B cell (primary cell): Measurements from ENCODE around the gene ADCY1. TPM values are rescaled to one million over a fixed set of nuclear protein-coding genes. Genes with fewer than 3 reads are reported as not detected.

Experiments used
- ATAC-seq: fragments of 200-7000 bp; cut with Tn5 transposase; one replicate; pipeline ENCODE4 v1.10.0; 2021; ENCODE audit warnings: low read depth, mild to moderate bottlenecking, moderate number of reproducible peaks, moderate library complexity
- CTCF ChIA-PET: fragments of 350-600 bp; sonication (Branson Sonifier 250); formaldehyde crosslinking; loops from one replicate; lab custom pipeline; 2021; ENCODE audit warnings: antibody characterized with exemption, inconsistent platforms; lab: Charles Lee
- POLR2A ChIA-PET: fragments of 350-600 bp; sonication (Branson Sonifier 250); formaldehyde crosslinking; loops from one replicate; lab custom pipeline; 2021; ENCODE audit warnings: antibody characterized with exemption; lab: Charles Lee
- DNase-seq: peaks from one replicate; pipeline ENCODE4 v3.0.0; 2013
- H2AFZ ChIP-seq: 2 replicates; pipeline ENCODE4 v1.6.1; 2012; ENCODE audit warnings: mild to moderate bottlenecking, low read depth, low read length; ENCODE audit not compliant: insufficient read depth, poor library complexity, severe bottlenecking
- H3K27ac ChIP-seq, 2 donors: 1 replicate in 1 of 2; 2 replicates in 1 of 2; pipeline ENCODE4 v1.5.1; 2012 to 2013; ENCODE audit warnings: low read length in 2 of 2, mild to moderate bottlenecking in 2 of 2, moderate library complexity in 1 of 2
- H3K27me3 ChIP-seq, 4 experiments: fragments of 200-600 bp in 1 of 4; sonication (generic) in 1 of 4; replicated peaks in 1 of 4; 1 replicate in 2 of 4; 2 replicates in 2 of 4; pipeline versions ENCODE4 v1.6.1 to v1.7.0; 2013 to 2016; ENCODE audit warnings: low read length in 3 of 4, mild to moderate bottlenecking in 2 of 4, mixed read lengths in 1 of 4, moderate library complexity in 1 of 4; ENCODE audit not compliant: insufficient read depth in 4 of 4, control insufficient read depth in 3 of 4; ENCODE audit errors: control extremely low read depth in 1 of 4
- H3K36me3 ChIP-seq, 2 experiments: replicated peaks in 1 of 2; 1 replicate in 1 of 2; 2 replicates in 1 of 2; pipeline versions ENCODE4 v1.6.1 to v1.7.1; 2013; ENCODE audit warnings: low read length in 1 of 2; ENCODE audit not compliant: insufficient read depth in 2 of 2, control insufficient read depth in 1 of 2; ENCODE audit errors: control extremely low read depth in 1 of 2, extremely low read depth in 1 of 2
- H3K4me1 ChIP-seq, 2 donors: fragments of 200-600 bp in 1 of 2; sonication (generic) in 1 of 2; 1 replicate in 1 of 2; 2 replicates in 1 of 2; pipeline versions ENCODE4 v1.5.1 to v1.6.1; 2013 to 2017; ENCODE audit warnings: low read length in 2 of 2; ENCODE audit not compliant: control insufficient read depth in 2 of 2, insufficient read depth in 2 of 2
- H3K4me2 ChIP-seq: replicated peaks from 2 replicates; pipeline ENCODE3; 2012; ENCODE audit warnings: mild to moderate bottlenecking, low read depth, low read length; ENCODE audit not compliant: poor library complexity, severe bottlenecking
- H3K4me3 ChIP-seq, 5 experiments: fragments of 200-600 bp in 1 of 5; sonication (generic) in 1 of 5; 1 replicate in 3 of 5; 2 replicates in 2 of 5; pipeline versions ENCODE4 v1.5.1 to v1.7.0; 2011 to 2016; ENCODE audit warnings: low read length in 4 of 5, mild to moderate bottlenecking in 4 of 5, low read depth in 2 of 5, control low read depth in 1 of 5, moderate library complexity in 1 of 5; ENCODE audit not compliant: insufficient read depth in 1 of 5; ENCODE audit errors: control extremely low read depth in 1 of 5, extremely low read depth in 1 of 5
- H3K79me2 ChIP-seq: fragments of 200-600 bp; sonication (generic); one replicate; pipeline ENCODE4 v1.6.0; 2016; ENCODE audit warnings: low read length; ENCODE audit not compliant: control insufficient read depth, insufficient read depth
- H3K9ac ChIP-seq: fragments of 200-600 bp; sonication (generic); 2 replicates; pipeline ENCODE4 v1.6.1; 2017; ENCODE audit warnings: mild to moderate bottlenecking, low read length, moderate library complexity
- H3K9me3 ChIP-seq, 3 donors: one replicate each; pipeline versions ENCODE4 v1.6.1 to v1.7.1; 2013; ENCODE audit warnings: low read length in 2 of 3; ENCODE audit not compliant: control insufficient read depth in 2 of 3, insufficient read depth in 1 of 3; ENCODE audit errors: control extremely low read depth in 1 of 3
- H4K20me1 ChIP-seq: 2 replicates; pipeline ENCODE4 v1.6.0; 2012; ENCODE audit warnings: mild to moderate bottlenecking, low read length; ENCODE audit not compliant: insufficient read depth, control insufficient read depth, poor library complexity, severe bottlenecking
- H3K27ac Mint-ChIP-seq: one replicate; pipeline ENCODE4 v1.8.0; 2021; ENCODE audit warnings: mixed read lengths
- H3K27me3 Mint-ChIP-seq: one replicate; pipeline ENCODE4 v1.8.0; 2021; ENCODE audit warnings: mixed read lengths
- H3K4me1 Mint-ChIP-seq: one replicate; pipeline ENCODE4 v1.8.0; 2021; ENCODE audit warnings: mixed read lengths
- H3K4me3 Mint-ChIP-seq: one replicate; pipeline ENCODE4 v1.8.0; 2021; ENCODE audit warnings: mixed read lengths
- H3K9me3 Mint-ChIP-seq: one replicate; pipeline ENCODE4 v1.8.0; 2022; ENCODE audit warnings: mixed read lengths; ENCODE audit not compliant: insufficient read depth
- EZH2 ChIP-seq: IDR thresholded peaks from 2 replicates; pipeline ENCODE4 v1.6.1; 2012; ENCODE audit warnings: borderline replicate concordance, low read depth, mild to moderate bottlenecking, moderate library complexity, low read length; ENCODE audit not compliant: insufficient read depth, poor library complexity, severe bottlenecking
- WGBS: methylation state at CpG from one replicate; pipeline ENCODE4 v1.1.5; 2013; ENCODE audit warnings: missing lambda C conversion rate; ENCODE audit not compliant: insufficient coverage; 5-methylcytosine and 5-hydroxymethylcytosine counted together
- intact Hi-C: fragments of 100-400 bp; cut with micrococcal nuclease; formaldehyde crosslinking; loops from one replicate; pipeline ENCODE4 v1.10.0; 2022
- polyA plus RNA-seq: library from polyadenylated mRNA; depleted of rRNA; stranded (reverse); fragments of >200 nt; gene quantifications from 2 replicates; pipeline ENCODE4 v1.2.3, GENCODE V29; 2012
- total RNA-seq, 2 donors: library from RNA; stranded (reverse); fragments of 120-200 nt in 1 of 2; gene quantifications; 1 replicate in 1 of 2; 2 replicates in 1 of 2; pipeline versions ENCODE4 v1.2.3 to v1.2.4, GENCODE V29; 2013 to 2022
- TF ChIP-seq, protein P1 (sequence below): fragments of 200-600 bp; IDR thresholded peaks from one replicate; pipeline ENCODE4 v1.8.0; 2022; ENCODE audit warnings: antibody characterized with exemption, mild to moderate bottlenecking

The ADCY1 gene
- total and polyA plus RNA-seq, 2 donors (not counting 1 experiment from before 2014, with no cell fraction given) = 0.05 to 0.12 TPM

GRCh38 chr7:45626441-45627430 is 52.6 kb downstream of the ADCY1 start:
- no peak for DNase-seq
- CTCF ChIA-PET = no interaction called here

More at GRCh38 chr7:45626441-45627430, 52.6 kb downstream of the ADCY1 start:
- no peak overlapping the region for H2AFZ ChIP-seq
- Mint-ChIP-seq H3K27ac (no peak overlapping the region), H3K9me3 (no peaks in the 10 kb centered on the region), H3K27me3 (no peaks in the 10 kb centered on the region), H3K4me3 (no peak overlapping the region), H3K4me1 (no peaks in the 10 kb centered on the region)
- H3K4me1 ChIP-seq = no peaks in the 10 kb centered on the region
- no peaks in the 10 kb centered on the region for H4K20me1 ChIP-seq
- no peaks in the 10 kb centered on the region for H3K36me3 ChIP-seq
- no peak overlapping the region for H3K27ac ChIP-seq
- H3K4me2 ChIP-seq = no peak overlapping the region
- intact Hi-C loops = no loop called here
- TF ChIP-seq, protein P1, sequence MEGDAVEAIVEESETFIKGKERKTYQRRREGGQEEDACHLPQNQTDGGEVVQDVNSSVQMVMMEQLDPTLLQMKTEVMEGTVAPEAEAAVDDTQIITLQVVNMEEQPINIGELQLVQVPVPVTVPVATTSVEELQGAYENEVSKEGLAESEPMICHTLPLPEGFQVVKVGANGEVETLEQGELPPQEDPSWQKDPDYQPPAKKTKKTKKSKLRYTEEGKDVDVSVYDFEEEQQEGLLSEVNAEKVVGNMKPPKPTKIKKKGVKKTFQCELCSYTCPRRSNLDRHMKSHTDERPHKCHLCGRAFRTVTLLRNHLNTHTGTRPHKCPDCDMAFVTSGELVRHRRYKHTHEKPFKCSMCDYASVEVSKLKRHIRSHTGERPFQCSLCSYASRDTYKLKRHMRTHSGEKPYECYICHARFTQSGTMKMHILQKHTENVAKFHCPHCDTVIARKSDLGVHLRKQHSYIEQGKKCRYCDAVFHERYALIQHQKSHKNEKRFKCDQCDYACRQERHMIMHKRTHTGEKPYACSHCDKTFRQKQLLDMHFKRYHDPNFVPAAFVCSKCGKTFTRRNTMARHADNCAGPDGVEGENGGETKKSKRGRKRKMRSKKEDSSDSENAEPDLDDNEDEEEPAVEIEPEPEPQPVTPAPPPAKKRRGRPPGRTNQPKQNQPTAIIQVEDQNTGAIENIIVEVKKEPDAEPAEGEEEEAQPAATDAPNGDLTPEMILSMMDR = no peak
- no peak for TF ChIP-seq EZH2
- 89% methylated on average over 7 of the region's 9 CpGs for WGBS
- no peak overlapping the region for H3K9ac ChIP-seq
- no peak overlapping the region for H3K4me3 ChIP-seq
- POLR2A ChIA-PET = no interaction called here
- H3K9me3 ChIP-seq = peaks cover 0 to 26% (median 0%) of the 10 kb centered on the region in 3 donors
- ATAC-seq = no peak
- no peaks in the 10 kb centered on the region for H3K79me2 ChIP-seq
- no peaks in the 10 kb centered on the region for H3K27me3 ChIP-seq
